ENCODE results near the gene NACC2. TPM values are rescaled to one million over a fixed set of nuclear protein-coding genes. Genes with fewer than 3 reads are reported as not detected.

NACC2 gene, protein sequence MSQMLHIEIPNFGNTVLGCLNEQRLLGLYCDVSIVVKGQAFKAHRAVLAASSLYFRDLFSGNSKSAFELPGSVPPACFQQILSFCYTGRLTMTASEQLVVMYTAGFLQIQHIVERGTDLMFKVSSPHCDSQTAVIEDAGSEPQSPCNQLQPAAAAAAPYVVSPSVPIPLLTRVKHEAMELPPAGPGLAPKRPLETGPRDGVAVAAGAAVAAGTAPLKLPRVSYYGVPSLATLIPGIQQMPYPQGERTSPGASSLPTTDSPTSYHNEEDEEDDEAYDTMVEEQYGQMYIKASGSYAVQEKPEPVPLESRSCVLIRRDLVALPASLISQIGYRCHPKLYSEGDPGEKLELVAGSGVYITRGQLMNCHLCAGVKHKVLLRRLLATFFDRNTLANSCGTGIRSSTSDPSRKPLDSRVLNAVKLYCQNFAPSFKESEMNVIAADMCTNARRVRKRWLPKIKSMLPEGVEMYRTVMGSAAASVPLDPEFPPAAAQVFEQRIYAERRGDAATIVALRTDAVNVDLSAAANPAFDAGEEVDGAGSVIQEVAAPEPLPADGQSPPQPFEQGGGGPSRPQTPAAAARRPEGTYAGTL
- 18.0 TPM for total RNA-seq

GRCh38 chr9:136095070-136096058 is at the start of gene NACC2:
Gene NACC2, minus strand, starts transcription at chr9:136095289. Its CDS starts 44,768 bp downstream, at chr9:136050521.

GRCh38 chr9:136118320-136119060 is 23.4 kb upstream of the NACC2 start, which contains the start of gene TMEM250:
Gene TMEM250, minus strand, starts transcription at chr9:136118875. Its CDS starts 1,975 bp downstream, at chr9:136116900.

GRCh38 chr9:135961277-135961715 is 133.8 kb downstream of the NACC2 start, which contains the start of gene UBAC1:
Gene UBAC1, minus strand, starts transcription at chr9:135961373. Its CDS starts 211 bp downstream, at chr9:135961162.

Other genes with a start within 250 kb of the NACC2 start
- 140 TPM for gene CAMSAP1, start 187.7 kb downstream of the NACC2 start, total RNA-seq
- gene UBAC1, start 133.9 kb downstream of the NACC2 start, total RNA-seq: 41.5 TPM
- gene TMEM250, start 23.6 kb upstream of the NACC2 start, total RNA-seq: 18.9 TPM
- gene LHX3, start 109.8 kb upstream of the NACC2 start, total RNA-seq: not detected
- gene QSOX2, start 150.5 kb upstream of the NACC2 start, total RNA-seq: 10.8 TPM
- gene CCDC187, start 208.8 kb upstream of the NACC2 start, total RNA-seq: 0.23 TPM
- gene GPSM1, start 232.2 kb upstream of the NACC2 start, total RNA-seq: 62.5 TPM